SK-N-MC (cell line): Measurements from ENCODE around the gene ZNF664.

ENCODE experiments used
- EZH2 ChIP-seq: fragments of 200-600 bp; sonication (generic); IDR thresholded peaks from one replicate; pipeline ENCODE4 v1.6.1; 2017; ENCODE audit warnings: antibody characterized with exemption
- FOXP2 ChIP-seq: optimal IDR thresholded peaks from 2 replicates; pipeline ENCODE3; 2011; ENCODE audit warnings: mild to moderate bottlenecking, moderate library complexity; ENCODE audit not compliant: insufficient read depth; ENCODE audit errors: extremely low read length, control extremely low read depth
- POLR2AphosphoS5 ChIP-seq: IDR thresholded peaks from 2 replicates; pipeline ENCODE4 v1.6.1; 2012; ENCODE audit warnings: mild to moderate bottlenecking, low read depth, low read length, borderline replicate concordance

GRCh38 chr12:124040291-124040690 lies 67.3 kb downstream of the ZNF664 start:
- TF ChIP-seq EZH2 (no peak), FOXP2 (no peak), POLR2AphosphoS5 (no peak)
